Measurements from ENCODE around the gene CMTM4.

DNA sequence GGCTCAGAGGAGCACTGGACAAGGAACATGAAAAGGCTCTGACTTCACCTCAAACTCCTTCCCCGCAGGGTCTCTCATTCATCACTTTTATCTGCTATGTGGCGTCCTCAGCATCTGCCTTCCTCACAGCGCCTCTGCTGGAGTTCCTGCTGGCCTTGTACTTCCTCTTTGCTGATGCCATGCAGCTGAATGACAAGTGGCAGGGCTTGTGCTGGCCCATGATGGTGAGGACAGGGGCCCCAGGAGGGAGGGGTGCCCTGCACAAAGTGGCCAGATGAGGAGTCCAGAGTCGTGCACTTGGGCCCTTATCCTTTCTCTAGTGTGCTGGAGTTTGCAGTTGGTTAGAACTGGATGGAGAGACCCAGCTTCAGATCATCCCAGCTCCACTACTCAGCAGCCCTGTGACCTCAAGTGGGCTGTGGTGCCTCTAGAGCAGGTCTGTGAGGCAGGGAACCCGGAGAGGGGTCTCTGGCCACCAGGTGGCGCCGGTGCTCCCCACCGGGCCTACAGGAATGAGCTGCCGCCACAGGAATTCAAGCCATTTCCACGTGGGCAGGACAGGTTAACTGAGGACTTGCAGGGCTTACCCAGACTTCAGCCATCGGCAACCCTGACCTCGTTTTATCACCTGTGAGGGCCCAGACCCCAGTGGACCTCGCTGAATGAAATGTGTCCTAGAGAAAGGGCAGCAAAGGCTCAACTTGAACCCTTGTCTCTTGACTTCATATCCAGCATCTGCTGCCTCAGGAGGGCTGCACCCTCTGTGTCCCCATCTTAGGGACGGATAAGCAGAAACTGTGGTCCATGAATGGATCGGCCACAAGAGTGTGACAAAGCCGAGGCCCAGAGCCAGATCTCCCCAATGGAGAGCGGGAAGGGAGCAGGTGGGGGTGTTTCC, 88.1 kb downstream of the CMTM4 start:
- TF ChIP-seq MAZ (IDR thresholded peaks at IDR 0.05; ENCODE audit: borderline replicate concordance, low read depth, low read length) = no peak
- TF ChIP-seq, protein P1, sequence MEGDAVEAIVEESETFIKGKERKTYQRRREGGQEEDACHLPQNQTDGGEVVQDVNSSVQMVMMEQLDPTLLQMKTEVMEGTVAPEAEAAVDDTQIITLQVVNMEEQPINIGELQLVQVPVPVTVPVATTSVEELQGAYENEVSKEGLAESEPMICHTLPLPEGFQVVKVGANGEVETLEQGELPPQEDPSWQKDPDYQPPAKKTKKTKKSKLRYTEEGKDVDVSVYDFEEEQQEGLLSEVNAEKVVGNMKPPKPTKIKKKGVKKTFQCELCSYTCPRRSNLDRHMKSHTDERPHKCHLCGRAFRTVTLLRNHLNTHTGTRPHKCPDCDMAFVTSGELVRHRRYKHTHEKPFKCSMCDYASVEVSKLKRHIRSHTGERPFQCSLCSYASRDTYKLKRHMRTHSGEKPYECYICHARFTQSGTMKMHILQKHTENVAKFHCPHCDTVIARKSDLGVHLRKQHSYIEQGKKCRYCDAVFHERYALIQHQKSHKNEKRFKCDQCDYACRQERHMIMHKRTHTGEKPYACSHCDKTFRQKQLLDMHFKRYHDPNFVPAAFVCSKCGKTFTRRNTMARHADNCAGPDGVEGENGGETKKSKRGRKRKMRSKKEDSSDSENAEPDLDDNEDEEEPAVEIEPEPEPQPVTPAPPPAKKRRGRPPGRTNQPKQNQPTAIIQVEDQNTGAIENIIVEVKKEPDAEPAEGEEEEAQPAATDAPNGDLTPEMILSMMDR (conservative IDR thresholded peaks at IDR 0.05; ENCODE audit: low read depth, low read length) = peak; percentile 93
- TF ChIP-seq CEBPB (IDR thresholded peaks at IDR 0.05; ENCODE audit: low read depth, low read length) = no peak
- no peak for TF ChIP-seq POLR2A (IDR thresholded peaks at IDR 0.05; ENCODE audit: low read depth, low read length)
- TF ChIP-seq MXI1 (IDR thresholded peaks at IDR 0.05; ENCODE audit: borderline replicate concordance, low read depth, low read length) = peak; percentile 85; the same call in 1 of the 2 replicates
- TF ChIP-seq RCOR1 (IDR thresholded peaks at IDR 0.05; ENCODE audit: insufficient replicate concordance, low read length) = peak; percentile 26
- peak; percentile 80 for TF ChIP-seq RAD21 (IDR thresholded peaks at IDR 0.05; ENCODE audit: low read length)
- peak; percentile 87 for TF ChIP-seq SMC3 (IDR thresholded peaks at IDR 0.05; ENCODE audit: low read depth, low read length)
- TF ChIP-seq ELK1 (IDR thresholded peaks at IDR 0.05; ENCODE audit: borderline replicate concordance, low read depth, low read length) = no peak
- TF ChIP-seq, protein P2, sequence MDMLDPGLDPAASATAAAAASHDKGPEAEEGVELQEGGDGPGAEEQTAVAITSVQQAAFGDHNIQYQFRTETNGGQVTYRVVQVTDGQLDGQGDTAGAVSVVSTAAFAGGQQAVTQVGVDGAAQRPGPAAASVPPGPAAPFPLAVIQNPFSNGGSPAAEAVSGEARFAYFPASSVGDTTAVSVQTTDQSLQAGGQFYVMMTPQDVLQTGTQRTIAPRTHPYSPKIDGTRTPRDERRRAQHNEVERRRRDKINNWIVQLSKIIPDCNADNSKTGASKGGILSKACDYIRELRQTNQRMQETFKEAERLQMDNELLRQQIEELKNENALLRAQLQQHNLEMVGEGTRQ (IDR thresholded peaks at IDR 0.05; ENCODE audit: low read depth, low read length) = peak; percentile 59
- no peak for TF ChIP-seq MAFK (IDR thresholded peaks at IDR 0.05; ENCODE audit: low read depth, low read length)
- TF ChIP-seq NFE2L2 (IDR thresholded peaks at IDR 0.05; ENCODE audit: low read depth, low read length) = no peak
- TF ChIP-seq BHLHE40 (IDR thresholded peaks at IDR 0.05; ENCODE audit: low read depth, low read length) = no peak

Data from IMR-90 (cell line).